MM.1S (cell line): ENCODE results near the gene RNF217.

Experiments
- EZH2phosphoT487 ChIP-seq: fragments of 300-600 bp; sonication (generic); IDR thresholded peaks from 2 replicates; pipeline ENCODE4 v1.6.1; 2018; ENCODE audit warnings: antibody characterized with exemption, low read length
- TF ChIP-seq, protein P1 (sequence below): fragments of 300-600 bp; sonication (generic); IDR thresholded peaks from 2 replicates; pipeline ENCODE4 v1.5.1; 2016; ENCODE audit warnings: antibody characterized with exemption, low read length, mixed read lengths

DNA sequence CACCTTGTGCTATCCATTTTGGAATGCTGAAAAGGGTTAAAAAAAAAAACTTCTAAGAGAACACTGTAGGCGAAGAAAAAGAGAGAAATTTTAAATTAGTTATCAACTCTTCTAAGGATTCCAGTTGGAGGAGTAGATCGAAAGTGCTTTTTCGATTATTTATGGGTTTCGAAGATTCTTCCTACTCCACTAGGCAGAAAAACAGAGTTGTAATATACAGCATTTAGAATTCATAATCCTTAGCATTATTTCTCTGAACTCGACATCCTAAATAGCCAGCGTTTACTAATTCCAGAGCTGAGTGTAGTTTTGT, 817 bp upstream of the RNF217 start:
- TF ChIP-seq, protein P1, sequence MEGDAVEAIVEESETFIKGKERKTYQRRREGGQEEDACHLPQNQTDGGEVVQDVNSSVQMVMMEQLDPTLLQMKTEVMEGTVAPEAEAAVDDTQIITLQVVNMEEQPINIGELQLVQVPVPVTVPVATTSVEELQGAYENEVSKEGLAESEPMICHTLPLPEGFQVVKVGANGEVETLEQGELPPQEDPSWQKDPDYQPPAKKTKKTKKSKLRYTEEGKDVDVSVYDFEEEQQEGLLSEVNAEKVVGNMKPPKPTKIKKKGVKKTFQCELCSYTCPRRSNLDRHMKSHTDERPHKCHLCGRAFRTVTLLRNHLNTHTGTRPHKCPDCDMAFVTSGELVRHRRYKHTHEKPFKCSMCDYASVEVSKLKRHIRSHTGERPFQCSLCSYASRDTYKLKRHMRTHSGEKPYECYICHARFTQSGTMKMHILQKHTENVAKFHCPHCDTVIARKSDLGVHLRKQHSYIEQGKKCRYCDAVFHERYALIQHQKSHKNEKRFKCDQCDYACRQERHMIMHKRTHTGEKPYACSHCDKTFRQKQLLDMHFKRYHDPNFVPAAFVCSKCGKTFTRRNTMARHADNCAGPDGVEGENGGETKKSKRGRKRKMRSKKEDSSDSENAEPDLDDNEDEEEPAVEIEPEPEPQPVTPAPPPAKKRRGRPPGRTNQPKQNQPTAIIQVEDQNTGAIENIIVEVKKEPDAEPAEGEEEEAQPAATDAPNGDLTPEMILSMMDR: no peak
- no peak for TF ChIP-seq EZH2phosphoT487
